Activated naive CD4-positive, alpha-beta T cell treated with anti-CD3 and anti-CD28 coated beads, Interleukin-2, amount 50 U/mL, for 72 hours (primary cell): ENCODE data around the gene B4GALT2. TPM values are rescaled to one million over a fixed set of nuclear protein-coding genes. Genes with fewer than 3 reads are reported as not detected.

Experiments used
- ATAC-seq, 2 donors: fragments of 150-1000 bp; cut with Tn5 transposase; 2 replicates each; pipeline ENCODE4 v1.10.0; 2021; ENCODE audit warnings: mild to moderate bottlenecking in 2 of 2, moderate library complexity in 2 of 2
- DNase-seq, 2 donors: peaks; one replicate each; pipeline ENCODE4 v3.0.0; 2021 to 2022; ENCODE audit warnings: low spot score in 2 of 2
- H3K27ac Mint-ChIP-seq, 2 donors: one replicate each; pipeline ENCODE4 v1.8.0; 2022; ENCODE audit warnings: mild to moderate bottlenecking in 2 of 2, mixed read lengths in 2 of 2
- H3K36me3 Mint-ChIP-seq, 2 donors: one replicate each; pipeline ENCODE4 v1.8.0; 2022; ENCODE audit warnings: mixed read lengths in 2 of 2
- H3K9me3 Mint-ChIP-seq, 2 donors: one replicate each; pipeline ENCODE4 v1.8.0; 2022; ENCODE audit warnings: mixed read lengths in 2 of 2
- total RNA-seq, 2 donors: library from RNA; stranded (reverse); gene quantifications; one replicate each; pipeline ENCODE4 v1.2.3, GENCODE V29; 2022

The B4GALT2 gene
- total RNA-seq, 2 donors from 2014 or later, result 11.3 to 24.8 TPM

DNA sequence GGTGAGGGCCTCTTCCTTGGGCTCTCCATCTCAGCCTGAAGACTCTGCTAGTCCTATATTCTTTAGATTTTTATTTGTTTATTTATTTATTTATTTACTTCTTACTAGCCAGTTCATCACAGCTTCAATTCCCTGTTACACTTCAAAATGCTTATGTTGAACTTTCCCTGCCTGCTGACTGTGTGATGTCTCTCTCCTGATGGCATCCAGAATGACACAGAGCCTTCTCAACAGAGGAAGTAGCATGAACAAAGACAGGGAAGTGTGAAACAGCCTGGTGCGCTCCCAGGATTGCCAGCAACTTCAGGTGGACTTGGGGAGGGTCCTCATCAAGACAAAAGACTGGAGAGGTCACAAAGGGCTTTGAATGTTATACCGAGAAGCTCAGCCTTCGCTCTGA is 36.6 kb upstream of the B4GALT2 start:
- ATAC-seq (no peak), DNase-seq (no peak)
- Mint-ChIP-seq H3K27ac (peak overlapping the region in 1 of 2 donors; percentile 75), H3K9me3 (no peaks in the 10 kb centered on the region), H3K36me3 (peaks cover 6 to 9% of the 10 kb centered on the region in 2 donors)

DNA sequence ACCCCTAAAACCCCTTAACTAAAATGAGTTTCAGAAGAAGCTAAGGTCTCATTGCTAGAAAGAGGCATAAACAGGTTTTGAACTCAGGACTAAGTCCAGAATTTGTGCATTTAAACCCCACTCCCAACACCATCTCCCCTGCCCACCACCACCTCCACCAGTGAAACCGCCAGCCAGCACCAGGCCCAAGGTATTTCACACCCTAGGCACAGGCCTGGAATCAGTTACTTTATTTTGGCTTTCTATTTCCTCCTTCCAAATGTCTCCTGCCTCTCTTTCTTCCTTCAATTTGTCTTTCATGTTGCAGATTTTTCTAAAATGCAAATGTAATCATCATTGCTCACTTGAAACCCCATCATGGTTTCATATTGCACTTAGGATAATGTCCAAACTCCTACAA is 34.1 kb upstream of the B4GALT2 start:
- no peak for ATAC-seq
- H3K27ac Mint-ChIP-seq, result peak overlapping the region in 1 of 2 donors; percentile 86

GRCh38 chr1:43945674-43946235 is 33.3 kb upstream of the B4GALT2 start:
- DNase-seq, result no peak

More for the DNA sequence above, 34.1 kb upstream of the B4GALT2 start:
- H3K36me3 Mint-ChIP-seq, result peaks cover 6 to 9% of the 10 kb centered on the region in 2 donors
- DNase-seq, result no peak
- no peaks in the 10 kb centered on the region for H3K9me3 Mint-ChIP-seq

GRCh38 chr1:43946236-43947060 is 32.6 kb upstream of the B4GALT2 start, which contains the start of gene IPO13:
IPO13 (plus strand) TSS chr1:43946950; CDS start chr1:43947601, 651 bp downstream.
- Mint-ChIP-seq H3K9me3 (no peaks in the 10 kb centered on the region), H3K27ac (peak within 1 kb of the TSS; percentile 95 to 96), H3K36me3 (peaks cover 15 to 19% of the 10 kb centered on the region in 2 donors)
- peak; percentile 96 to 97 for ATAC-seq
- peak; percentile 96 to 97 for DNase-seq

More at GRCh38 chr1:43945674-43946235, 33.3 kb upstream of the B4GALT2 start:
- Mint-ChIP-seq H3K27ac (peak overlapping the region; percentile 95 to 96), H3K9me3 (no peaks in the 10 kb centered on the region), H3K36me3 (peaks cover 12 to 15% of the 10 kb centered on the region in 2 donors)
- no peak for ATAC-seq

GRCh38 chr1:43947061-43947873 is 31.7 kb upstream of the B4GALT2 start:
- ATAC-seq (no peak), DNase-seq (no peak)
- Mint-ChIP-seq H3K9me3 (no peaks in the 10 kb centered on the region), H3K27ac (peak overlapping the region; percentile 95 to 96), H3K36me3 (peaks cover 15 to 19% of the 10 kb centered on the region in 2 donors)

- peak overlapping the region; percentile 95 to 96 for H3K27ac Mint-ChIP-seq
- DNase-seq (no peak), ATAC-seq (no peak)
- H3K9me3 Mint-ChIP-seq, result no peaks in the 10 kb centered on the region
- peaks cover 15 to 19% of the 10 kb centered on the region in 2 donors for H3K36me3 Mint-ChIP-seq
These were observed 31.1 kb upstream of the B4GALT2 start for GRCh38 chr1:43947874-43948437.

DNA sequence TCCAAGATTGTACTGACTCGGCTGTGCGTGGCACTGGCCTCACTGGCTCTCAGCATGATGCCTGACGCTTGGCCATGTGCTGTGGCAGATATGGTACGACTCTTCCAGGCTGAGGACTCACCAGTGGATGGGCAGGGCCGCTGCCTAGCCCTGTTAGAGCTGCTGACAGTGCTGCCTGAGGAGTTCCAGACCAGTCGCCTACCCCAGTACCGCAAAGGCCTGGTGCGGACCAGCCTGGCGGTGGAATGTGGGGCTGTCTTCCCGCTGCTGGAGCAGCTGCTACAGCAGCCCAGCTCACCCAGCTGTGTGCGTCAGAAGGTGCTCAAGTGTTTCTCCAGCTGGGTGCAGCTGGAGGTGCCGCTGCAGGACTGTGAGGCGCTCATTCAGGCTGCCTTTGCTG is 29.3 kb upstream of the B4GALT2 start:
- Mint-ChIP-seq H3K27ac (no peak overlapping the region), H3K36me3 (peaks cover 15 to 19% of the 10 kb centered on the region in 2 donors), H3K9me3 (no peaks in the 10 kb centered on the region)
- DNase-seq (no peak), ATAC-seq (no peak)

DNA sequence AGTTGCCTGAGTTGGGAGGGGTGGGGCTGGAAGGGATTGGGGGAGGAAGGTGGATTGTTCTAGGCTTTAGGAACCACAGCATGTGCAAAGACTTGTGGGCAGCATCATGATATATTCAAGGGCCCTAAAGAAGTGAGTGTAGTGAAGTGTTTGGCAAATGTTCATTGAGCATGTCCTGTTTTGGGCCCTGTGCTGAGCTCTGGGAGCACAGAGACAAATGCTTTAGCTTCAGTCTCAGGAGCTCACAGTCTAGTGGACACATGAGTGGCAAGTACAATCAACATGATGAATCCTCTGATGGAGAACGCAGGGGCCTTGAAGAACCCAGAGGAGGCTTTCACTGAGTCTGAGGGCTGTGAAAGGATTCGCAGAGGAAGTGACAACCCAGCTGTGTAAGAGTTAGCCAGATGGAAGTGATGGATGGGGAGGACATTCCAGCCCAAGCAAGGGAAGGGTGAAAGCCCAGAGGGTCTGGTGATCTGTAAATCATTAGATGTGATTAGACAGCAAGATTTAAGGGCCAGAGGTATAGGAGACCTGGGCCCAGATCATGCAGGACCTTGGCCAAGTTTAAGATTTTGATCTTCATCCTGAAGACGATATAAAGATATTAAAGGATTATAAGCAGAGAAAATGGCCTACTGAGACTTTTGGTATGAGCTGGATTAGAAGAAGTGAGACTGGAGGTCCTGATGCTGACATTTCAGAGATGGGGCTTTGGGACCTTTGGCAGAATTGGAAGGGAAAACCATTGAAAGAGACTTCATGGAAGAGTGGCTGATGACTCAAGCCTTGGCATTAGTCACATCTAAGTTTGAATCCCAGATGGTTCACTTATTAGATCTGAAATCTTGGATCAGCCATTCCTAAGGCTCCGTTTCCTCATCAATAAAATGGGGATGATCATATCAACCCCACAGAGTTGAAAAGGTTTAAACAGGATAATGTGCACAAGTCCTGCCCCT is 27.7 kb upstream of the B4GALT2 start:
- Mint-ChIP-seq H3K9me3 (no peaks in the 10 kb centered on the region), H3K27ac (peak overlapping the region in 1 of 2 donors; percentile 39)

GRCh38 chr1:43952731-43953346 is 26.2 kb upstream of the B4GALT2 start:
- no peaks in the 10 kb centered on the region for H3K9me3 Mint-ChIP-seq
- H3K36me3 Mint-ChIP-seq, result peaks cover 6 to 13% of the 10 kb centered on the region in 2 donors

More for the DNA sequence above, 27.7 kb upstream of the B4GALT2 start:
- peaks cover 8 to 15% of the 10 kb centered on the region in 2 donors for H3K36me3 Mint-ChIP-seq
- no peak for DNase-seq
- no peak for ATAC-seq

DNA sequence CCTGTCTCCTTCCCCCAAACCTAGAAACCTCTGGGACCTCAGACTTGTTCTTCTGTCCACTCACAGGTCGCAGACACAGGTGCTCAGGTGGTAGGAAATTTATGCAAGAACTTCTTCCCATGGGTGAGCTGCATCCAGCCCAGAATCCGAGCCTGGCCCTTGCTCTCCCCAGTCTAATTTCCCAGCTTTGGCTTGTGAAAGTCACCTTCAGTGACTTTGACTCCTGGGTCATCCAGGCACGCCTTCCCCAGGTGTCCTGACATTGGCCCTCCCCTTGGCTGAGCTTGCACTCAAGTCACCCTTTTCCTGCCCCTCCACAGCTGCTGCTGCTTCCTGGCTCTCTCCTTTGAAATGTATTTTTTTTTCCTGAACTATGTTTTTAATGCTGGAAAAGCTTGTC is 25.6 kb upstream of the B4GALT2 start:
- no peak for ATAC-seq
- Mint-ChIP-seq H3K36me3 (peaks cover 6 to 13% of the 10 kb centered on the region in 2 donors), H3K27ac (peak overlapping the region in 1 of 2 donors; percentile 69), H3K9me3 (no peaks in the 10 kb centered on the region)
- DNase-seq, result no peak

More at GRCh38 chr1:43952731-43953346, 26.2 kb upstream of the B4GALT2 start:
- DNase-seq (no peak), ATAC-seq (no peak)
- H3K27ac Mint-ChIP-seq, result no peak overlapping the region

- ATAC-seq (no peak), DNase-seq (no peak)
- H3K27ac Mint-ChIP-seq, result no peak overlapping the region
- peaks cover 6 to 13% of the 10 kb centered on the region in 2 donors for H3K36me3 Mint-ChIP-seq
- no peaks in the 10 kb centered on the region for H3K9me3 Mint-ChIP-seq
These were observed 25.0 kb upstream of the B4GALT2 start for GRCh38 chr1:43954036-43954435.

DNA sequence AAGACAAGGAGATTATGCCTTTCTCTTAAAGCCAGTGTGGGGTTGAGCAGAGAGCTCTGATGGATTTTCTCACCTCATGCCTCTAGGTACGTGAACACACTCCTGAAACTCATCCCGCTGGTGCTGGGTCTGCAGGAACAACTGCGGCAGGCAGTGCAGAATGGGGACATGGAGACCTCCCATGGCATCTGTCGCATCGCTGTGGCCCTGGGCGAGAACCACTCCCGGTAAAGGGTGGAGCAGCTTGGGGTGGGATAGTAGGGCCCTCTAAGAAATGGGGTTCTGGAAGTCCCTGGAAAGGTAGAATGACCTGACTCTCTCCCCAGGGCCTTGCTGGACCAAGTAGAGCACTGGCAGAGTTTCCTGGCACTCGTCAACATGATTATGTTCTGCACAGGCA is 22.8 kb upstream of the B4GALT2 start:
- Mint-ChIP-seq H3K36me3 (peaks cover 0 to 2% of the 10 kb centered on the region in 2 donors), H3K27ac (no peak overlapping the region), H3K9me3 (no peaks in the 10 kb centered on the region)
- ATAC-seq (no peak), DNase-seq (no peak)

GRCh38 chr1:43957407-43958040 is 21.5 kb upstream of the B4GALT2 start:
- peaks cover 0 to 3% of the 10 kb centered on the region in 2 donors for H3K36me3 Mint-ChIP-seq
- no peak overlapping the region for H3K27ac Mint-ChIP-seq
- DNase-seq (no peak), ATAC-seq (no peak)
- no peaks in the 10 kb centered on the region for H3K9me3 Mint-ChIP-seq

GRCh38 chr1:43958351-43959255 is 20.4 kb upstream of the B4GALT2 start:
- Mint-ChIP-seq H3K9me3 (no peaks in the 10 kb centered on the region), H3K36me3 (peaks cover 0 to 5% of the 10 kb centered on the region in 2 donors), H3K27ac (no peak overlapping the region)
- no peak for DNase-seq
- no peak for ATAC-seq
